NCI-H510A treated with DMSO at 0.1 percent for 48 hours (cell line): ENCODE results near the gene PCCA.

Experiments
- DNase-seq: peaks from one replicate; lab custom pipeline; 2025; lab: John Stamatoyannopoulos, UW

PCCA gene

DNA sequence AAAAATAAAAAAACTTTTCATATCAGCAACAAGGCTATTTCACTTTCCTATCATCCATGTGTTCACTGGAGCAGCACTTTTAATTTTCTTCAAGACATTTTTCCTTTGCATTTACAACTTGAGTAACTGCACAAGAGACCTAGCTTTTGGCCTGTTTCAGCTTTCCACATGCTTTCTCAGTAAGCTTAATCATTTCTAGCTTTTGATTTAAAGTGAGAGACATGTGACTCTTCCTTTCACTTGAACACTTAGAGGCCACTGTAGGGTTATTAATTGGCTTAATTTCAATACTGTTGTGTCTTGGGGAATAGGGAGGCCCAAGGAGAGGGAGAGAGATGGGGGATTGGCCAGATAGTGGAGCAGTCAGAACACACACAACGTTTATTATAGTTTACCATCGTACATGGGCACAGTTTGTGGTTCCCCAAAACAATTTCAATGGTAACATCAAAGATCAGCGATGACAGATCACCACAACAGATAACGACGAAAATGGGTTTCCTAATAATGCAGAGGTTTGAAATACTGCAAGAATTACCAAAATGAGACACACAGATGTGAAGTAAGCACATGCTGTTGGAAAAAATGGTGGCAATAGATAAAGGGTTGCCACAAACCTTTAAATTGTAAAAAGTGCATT, 382.1 kb downstream of the PCCA start:
- no peak for DNase-seq

DNA sequence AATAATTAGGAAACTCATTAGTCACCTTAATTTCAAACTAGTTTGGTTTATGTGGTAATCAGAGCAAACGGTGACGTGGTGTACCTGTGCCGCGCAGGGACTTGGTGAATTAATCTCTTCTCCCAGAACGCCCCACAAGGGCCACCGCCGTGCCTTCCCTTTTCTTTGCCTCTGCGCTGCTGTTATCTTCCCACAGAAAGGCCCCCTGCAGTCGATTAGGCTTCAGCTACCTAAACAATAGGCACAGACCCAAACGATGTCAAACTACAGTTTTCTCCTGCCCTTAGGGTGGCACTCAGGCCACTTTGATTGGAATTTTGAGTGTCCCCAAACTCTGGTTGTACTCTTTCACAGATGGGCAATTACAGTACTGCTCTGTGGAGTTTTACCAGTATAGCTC, 384.2 kb downstream of the PCCA start:
- DNase-seq, result no peak

DNA sequence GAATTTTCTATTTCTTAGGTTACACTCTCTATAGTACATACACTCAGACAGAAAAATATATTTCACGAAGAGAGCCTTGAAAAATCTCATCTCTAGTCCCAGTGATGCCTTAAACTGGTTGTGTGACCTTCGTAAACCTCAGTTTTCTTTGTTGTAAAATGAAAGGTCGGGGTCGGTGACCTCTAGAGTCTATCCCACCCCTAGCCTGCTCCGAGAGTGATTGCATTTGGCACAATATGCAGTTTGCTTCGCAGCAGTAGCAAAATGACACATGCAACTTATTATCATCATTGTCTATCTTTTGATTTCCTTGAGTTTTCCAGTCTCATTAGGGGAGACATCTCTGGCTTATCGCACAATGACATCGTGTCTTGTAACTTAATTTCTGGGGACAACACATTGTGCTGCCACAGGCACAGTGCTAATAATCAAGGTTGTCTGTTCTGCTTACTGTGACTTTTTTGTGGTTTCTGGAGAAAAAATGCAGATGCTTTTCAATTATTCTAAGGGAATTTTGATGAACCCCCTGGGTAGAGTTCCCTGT, 384.7 kb downstream of the PCCA start:
- DNase-seq, result no peak

DNA sequence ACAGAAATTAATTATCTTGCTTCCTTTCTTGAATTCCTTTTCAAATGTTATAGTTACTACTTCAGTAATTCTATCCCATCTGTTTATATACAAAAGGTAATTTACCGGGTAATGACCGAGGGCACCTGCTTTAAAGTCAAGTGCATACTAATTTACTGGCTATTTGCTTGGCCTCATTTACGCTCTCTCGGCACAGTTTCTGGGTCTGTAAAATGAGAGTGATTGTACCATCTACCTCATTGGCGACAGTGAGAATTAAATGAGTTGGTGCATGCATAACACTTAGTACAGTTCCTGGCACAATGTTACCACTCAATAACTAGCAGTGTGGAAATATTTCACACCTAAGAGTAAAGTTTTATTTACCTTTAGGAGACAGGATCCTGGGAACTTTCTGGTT, 388.1 kb downstream of the PCCA start:
- peak; percentile 27 for DNase-seq

DNA sequence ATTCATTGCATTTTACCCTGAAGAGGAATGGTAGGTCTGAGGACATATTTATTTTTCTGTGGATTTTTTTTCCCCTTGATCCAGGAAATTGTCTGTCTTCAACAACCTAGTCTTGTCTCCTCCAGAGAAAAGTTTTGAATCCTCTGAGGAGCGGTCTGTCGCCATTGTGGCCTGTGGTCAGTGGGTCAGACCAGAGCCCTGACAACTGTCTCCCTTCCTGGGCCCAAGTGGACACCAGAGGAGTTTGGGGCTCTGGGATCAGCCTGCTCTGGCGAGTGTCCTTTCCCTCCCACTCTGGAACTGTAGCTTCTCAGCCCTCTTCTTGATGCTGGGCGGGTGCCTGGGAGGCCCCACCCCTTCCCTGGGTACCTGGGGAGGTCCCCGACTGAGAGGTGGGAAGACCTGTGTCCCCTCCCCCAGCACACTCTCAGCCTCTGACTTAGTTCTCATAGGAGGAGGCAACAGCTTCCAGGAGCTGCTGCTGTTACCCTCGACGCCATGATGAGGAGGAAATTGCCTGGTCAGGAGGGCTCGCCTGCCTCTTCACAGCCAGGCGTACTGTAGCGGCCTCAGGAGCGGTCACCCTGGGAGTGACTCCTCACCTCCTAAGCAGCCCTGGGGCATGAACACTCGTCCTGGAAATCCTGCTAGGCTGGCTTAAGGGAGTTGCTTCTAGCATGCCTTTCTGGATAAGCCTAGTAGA, 389.4 kb downstream of the PCCA start:
- no peak for DNase-seq

DNA sequence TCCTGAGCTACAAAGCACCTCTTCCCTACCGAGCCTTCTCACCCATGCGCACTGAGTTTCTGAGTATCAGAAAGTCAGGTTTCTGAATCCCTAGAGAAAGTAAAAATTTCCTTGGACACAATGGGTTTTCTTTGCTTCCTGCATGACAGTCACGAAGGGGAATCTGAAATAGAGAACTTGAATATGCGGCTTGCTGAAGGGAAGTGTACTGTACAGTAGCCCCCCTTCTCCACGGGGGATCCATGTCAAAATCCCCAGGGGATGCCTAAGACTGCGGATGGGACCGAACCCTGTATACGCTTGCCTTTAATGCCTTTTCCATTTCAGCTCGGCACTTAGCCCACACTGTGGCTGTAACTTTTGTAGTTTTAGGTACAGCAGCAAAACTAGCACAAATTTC, 391.8 kb downstream of the PCCA start:
- no peak for DNase-seq

DNA sequence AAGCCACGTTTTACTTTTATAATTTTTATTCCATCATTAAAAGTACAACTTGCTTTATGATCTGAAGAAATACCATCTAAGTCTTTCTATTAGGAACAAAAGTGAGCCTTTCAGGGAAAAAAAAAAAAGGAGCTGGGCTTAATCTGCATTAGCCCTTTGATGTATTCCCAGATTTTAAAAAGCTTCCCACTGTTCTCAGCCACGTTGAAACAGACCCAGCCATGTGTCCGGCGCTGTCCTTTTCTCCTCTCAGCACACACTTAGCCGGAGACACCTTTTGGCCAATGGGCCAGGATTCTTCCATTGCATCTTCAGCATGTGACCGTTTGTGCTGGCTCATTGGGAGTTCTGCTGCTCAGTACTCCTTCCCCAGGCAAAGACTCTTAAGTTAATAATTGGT, 394.2 kb downstream of the PCCA start:
- no peak for DNase-seq

DNA sequence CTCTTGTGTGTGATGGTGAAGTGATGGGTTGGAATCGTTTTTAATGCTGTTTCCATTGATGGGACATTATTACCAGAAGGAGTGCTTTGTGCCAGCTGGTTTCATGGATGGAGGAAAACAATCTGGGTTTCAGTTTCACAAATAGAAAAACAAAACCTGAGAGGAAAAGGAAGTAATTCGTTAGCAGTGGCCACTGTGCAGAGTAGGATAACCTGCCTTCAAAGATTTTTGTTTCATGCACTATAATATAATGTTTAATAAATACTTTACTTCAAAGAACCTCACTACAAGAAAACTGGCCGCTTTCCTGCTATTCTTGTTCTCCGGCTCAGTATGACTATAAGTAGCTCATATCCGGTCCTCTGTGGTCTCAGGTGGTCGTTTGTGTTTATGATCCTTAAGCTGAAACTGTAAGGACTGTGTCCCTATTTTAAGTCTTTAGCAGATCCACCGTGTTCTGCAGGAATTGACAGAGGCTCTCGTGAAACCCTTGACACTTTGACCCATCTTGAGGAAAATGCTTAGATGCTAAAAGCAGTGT, 395.0 kb downstream of the PCCA start:
- peak; percentile 6 for DNase-seq

DNA sequence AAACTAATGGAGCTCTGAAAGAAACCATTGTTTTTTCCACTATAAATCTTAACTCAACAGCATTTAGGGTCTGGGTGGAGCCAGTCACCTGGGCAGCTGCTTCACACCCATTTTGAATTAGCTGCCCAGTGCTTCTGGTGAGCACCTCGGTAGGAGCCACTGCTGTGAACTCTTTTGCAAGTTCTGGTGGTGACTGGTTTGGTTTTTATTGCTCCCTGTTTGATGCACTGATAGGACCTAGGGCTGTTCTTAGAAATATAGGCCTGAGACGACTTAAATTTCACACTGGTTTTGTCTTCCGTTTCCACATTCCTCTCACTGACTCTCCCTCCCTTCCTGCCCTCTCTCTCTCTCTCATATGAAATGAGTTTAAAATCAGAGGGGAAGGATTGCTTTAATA, 395.8 kb downstream of the PCCA start:
- no peak for DNase-seq

DNA sequence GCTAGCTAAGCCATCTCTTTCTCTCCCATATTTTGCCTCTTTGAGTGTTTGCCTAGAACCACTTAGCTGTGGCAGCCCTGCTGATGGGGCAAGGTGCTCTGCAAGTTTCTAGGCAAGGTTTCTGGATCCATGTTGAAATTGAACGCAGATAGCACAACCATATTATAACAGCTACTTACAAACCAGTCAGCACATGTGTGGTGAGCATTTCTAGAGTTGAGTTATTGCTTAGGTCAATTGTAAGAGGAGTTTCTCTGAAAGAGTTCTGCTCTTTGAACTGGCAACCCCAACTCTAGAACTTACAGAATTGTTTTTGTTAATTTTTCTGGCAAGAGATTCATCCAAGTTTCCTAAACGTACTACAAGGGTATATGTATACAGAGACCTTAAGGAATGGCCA, 396.4 kb downstream of the PCCA start:
- no peak for DNase-seq

DNA sequence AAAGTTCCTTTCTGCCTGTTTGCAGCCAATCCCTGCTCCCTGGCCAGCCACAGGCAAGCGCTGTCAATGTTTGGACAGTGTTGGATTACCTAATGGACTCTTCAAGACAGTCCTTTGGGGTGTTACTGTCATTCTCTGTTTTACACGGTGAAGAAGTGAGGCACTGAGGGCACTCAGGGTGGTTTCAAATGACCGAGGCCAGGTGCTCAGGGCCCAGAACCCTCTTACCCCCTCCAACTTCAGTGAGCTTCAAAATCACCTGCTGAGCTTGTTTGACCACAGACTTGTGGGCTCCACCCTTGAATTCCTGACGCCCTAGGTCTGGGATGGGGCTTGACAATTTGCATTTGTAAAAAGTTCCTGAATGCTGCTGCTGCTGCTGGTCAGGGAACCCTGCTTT, 401.8 kb downstream of the PCCA start:
- DNase-seq, result peak; percentile 84

DNA sequence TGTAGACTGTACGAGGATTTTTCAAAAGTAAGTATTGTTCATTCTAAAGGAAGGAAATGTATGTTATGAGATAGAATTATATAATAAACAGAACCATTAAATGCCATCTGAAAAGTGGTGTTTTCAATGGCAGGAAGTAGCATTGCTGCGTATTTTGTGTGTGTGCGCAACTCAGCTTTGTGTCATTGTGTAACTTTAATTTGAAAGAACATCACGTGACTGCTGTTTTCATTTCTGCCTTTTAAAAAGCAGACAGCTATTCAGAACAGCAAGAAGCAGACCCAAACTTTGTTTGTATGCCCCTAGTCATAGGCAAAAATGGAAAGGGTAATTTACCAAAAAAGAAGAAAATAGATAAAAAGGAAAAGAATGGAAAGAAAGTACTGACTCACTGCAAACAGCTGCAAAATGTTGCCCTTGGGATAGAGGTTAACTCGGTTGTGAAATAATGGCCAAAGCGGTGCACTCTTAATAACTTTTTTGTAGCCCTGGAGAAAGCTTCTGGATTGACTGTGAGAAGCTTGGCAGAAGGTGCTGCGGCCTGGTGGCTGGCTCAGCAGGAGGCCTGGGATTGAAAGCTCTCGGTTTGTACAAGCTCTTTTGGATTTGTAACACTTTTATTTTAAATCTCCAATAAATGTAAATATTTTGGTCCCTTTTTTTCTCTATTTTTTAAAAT, 402.4 kb downstream of the PCCA start:
- DNase-seq, result no peak

DNA sequence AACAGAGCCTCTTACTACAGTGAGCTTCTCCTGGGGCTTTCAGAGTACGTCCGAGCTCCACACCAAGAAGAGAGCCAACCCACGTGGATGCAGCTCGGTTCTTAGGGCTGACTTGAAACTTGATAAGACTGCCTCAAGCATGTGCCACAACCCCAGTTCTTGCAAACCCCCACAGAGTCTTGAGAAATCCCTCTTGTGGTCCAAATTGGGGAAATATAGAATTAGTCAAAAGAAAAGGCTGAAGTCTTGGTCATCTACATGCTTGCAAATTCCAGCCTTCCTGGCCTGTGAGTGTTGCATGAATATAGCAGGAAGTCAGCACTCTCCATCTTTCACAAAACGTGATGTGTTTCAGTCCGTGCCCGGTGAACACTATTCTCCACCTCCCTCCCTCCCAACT, 404.5 kb downstream of the PCCA start:
- no peak for DNase-seq

DNA sequence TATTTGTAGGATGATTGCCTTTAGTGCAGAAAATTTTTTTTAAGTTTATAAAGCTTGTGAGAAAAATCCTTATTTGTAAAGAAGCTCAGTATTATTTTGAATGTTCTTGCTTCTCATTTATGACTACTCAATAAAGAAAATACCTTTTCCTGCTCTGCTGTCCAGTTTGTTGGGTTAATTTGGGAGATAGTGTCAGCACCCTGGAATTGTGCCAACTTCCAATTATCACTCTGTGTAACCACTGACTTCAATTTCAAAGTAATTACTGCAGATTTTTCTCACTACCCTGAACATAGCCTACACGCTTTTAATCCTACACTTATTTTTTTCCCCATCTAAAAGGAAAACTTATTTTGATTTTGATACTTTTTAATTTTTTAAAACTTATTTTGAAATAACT, 406.6 kb downstream of the PCCA start:
- DNase-seq, result no peak

DNA sequence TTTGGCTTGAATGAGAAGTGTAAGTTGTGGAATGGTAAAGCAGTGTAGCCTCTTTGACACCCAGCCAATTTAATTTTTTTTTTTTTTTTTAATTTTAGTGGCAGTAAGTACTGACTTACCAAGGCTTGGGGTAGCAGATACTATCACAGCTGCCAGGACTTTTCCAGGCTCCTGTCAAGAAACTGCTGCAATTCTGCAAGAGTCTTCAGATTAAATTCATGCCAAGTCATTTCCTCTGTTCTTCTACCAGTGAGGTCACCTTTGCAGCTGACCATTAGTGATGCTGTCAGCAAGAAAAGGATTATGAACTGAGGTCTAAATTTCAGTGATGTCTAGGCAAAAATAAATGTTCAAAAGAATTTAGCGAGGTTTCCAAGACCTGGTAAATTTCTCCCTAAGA, 408.5 kb downstream of the PCCA start:
- DNase-seq, result no peak

DNA sequence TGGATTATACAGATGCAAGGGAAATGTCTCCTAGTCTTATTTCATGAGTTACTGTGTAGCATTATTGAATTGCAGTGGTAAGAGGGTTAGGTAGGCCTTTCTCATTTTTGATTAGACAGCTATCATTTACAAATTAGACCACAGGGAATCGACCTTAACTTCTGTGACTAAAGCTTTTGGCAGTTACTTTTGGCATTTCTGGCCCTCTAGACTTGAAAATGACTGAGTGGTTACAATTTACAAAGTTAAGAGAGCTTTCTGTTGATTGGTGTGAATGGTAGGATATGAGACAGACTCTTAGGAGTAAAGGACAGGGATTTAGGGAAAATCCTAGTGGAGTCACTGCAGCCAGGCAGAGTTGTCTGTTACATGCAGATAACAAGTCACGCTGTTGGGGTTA, 413.6 kb downstream of the PCCA start:
- no peak for DNase-seq

DNA sequence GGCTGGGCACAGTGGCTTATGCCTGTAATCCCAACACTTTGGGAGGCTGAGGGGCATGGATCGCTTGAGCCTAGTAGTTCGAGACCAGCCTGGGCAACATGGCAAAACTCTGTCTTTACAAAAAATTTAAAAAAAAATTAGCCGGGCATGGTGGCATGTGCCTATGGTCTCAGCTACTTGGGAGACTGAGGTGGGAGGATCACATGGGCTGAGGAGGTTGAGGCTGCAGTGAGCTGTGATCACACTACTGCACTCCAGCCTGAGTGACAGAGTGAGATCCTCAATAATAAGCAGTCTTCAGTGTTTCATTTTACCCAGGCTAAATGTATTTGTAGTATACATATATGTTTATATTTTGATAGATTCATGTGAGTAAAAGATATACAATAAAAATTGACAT, 414.7 kb downstream of the PCCA start:
- DNase-seq, result no peak

DNA sequence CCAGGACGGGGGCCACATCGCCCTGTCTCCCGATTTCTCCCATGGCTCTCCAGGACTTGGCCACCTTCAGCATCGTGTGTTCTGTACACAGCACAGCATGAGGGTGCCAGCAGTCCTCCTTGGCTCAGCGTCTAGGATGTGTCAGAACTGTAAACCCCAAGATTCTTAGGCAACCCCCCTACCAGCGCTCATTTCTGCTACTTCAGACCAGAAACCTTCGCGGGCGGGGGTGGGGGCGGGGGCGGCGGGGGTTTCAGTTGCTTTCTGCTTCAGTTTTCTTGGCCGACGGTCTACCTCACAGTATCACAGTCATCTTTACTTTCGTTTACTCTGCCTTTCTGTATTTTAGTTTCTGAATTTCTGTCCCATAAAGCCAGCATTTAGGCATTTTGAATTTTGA, 417.3 kb downstream of the PCCA start:
- no peak for DNase-seq

DNA sequence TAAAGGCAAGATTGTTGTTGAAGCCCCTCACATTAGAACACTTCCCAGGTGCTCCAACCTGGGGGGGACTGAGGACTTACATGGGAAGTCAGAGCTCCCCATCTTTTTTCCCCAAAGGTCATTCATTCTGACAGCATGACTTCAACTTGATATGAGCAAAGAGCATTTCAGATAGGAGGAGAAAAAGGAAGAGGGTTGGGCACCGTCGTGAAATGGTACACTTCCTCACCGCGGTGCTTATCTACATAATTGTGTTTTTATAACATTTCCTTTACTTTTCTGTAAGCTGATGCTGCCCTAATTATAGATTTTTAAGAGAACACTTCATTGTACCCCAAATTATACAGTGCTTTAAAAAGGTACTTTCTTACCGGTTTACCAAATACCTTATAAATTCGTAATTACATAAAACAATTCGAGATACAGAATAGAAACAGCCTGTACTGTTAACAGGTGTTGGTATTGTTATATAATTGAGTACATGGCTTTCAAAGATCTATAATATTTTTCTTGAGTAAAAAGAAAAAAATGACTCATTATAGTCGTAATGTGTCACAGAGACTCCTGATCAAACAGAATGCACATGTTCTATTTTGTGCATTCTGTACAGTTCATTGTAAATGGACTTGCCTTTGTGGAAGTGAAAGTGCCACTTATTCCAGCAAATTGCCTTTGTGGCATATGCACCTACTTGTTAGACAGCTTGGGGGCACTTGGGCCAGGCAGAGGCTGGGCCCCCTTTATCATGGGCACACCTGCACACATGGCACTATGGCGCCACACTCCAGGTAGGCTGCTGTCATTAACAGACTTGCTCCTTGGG, 417.9 kb downstream of the PCCA start:
- DNase-seq, result no peak

DNA sequence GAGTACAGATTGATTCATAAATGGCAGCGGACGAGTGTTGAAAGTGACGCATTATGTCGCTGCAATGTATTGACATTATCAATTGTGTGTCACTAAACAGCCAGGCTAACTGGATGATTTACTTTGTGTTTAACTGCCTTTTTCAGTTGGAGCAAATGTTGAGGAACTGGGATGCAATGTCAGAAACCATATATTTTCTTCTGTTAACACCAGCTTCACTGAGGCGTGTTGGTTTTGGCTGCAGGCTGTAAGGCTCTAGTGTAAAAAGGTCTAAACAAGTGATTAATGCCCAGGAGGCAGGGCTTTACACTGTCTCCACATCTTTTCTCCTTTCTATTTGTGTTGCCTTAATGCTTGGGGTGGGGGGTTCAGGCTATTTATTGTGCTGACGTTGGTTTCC, 419.6 kb downstream of the PCCA start:
- DNase-seq, result no peak

DNA sequence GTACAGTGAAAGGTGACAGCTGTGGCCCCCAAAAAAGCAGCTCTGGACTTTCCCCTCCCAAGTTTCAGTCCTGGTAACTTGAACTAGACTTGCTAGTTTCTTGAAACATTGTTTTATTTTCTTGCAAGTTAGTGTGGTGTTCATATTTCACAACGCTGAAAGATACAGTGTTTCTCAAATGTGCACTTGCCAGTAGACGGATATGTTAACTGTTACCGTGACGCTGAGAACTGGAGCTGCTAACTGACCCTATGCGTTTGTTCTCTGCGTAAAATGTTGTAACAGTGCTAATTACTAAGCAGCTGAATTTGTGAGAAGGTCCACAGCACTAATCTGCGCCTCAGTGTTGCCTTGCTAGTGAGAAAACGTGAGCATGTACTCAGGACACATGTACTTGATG, 420.1 kb downstream of the PCCA start:
- no peak for DNase-seq
